Thyroid gland (tissue), 4 donors: Measurements from ENCODE around the gene SNED1.

Source experiments
- CTCF ChIP-seq, 6 experiments: fragments of 200-600 bp in 3 of 6; fragments of 450-650 bp in 3 of 6; sonication (generic) in 3 of 6; IDR thresholded peaks; one replicate each; pipeline ENCODE4 v1.5.1; 2016 to 2019; ENCODE audit warnings: antibody characterized with exemption in 6 of 6, mild to moderate bottlenecking in 2 of 6, inconsistent platforms in 1 of 6, moderate library complexity in 1 of 6
- POLR2A ChIP-seq, 2 donors: fragments of 450-650 bp; IDR thresholded peaks; one replicate each; pipeline ENCODE4 v1.6.1; 2017; ENCODE audit warnings: antibody characterized with exemption in 2 of 2, mild to moderate bottlenecking in 2 of 2, moderate library complexity in 1 of 2

GRCh38 chr2:240967681-240968621 is 30.5 kb upstream of the SNED1 start:
- TF ChIP-seq CTCF (IDR thresholded peaks at IDR 0.05) (no peak), POLR2A (IDR thresholded peaks at IDR 0.05) (no peak)
